ENCODE data around the gene ACTN3. TPM values are rescaled to one million over a fixed set of nuclear protein-coding genes. Genes with fewer than 3 reads are reported as not detected.

ACTN3 gene
- total RNA-seq, 1 donor from 2014 or later = 0.07 TPM

DNA sequence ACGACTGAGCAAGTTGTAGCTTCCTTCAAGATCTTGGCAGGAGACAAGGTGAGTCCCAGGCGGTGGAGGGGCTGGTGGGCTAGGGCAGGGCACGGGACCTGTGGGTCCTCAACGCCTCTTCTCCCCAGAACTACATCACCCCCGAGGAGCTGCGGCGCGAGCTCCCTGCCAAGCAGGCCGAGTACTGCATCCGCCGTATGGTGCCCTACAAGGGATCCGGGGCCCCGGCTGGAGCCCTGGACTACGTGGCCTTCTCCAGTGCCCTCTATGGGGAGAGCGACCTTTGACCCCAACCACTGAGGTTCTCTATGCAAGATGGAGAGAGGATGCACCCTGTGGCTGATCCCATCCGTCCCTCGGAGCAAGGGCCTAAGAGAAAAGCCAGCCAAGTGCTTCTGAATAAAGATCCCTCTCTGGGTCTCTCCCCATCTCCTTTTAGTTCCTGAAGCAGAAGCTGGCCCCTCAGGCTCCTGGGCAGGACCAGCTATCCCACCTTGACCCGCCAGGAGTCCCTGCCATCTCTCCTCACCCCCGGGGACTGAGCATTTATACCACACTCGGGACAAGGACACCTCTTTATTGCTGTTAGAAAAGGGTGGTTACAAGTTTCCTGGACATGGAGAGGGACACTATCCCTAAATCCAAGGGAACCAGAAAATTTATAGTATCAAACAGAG lies 16.3 kb downstream of the ACTN3 start:
- H3K27ac Mint-ChIP-seq = no peak overlapping the region
- no peaks in the 10 kb centered on the region for H3K36me3 Mint-ChIP-seq (ENCODE audit: low read depth)
- H3K4me3 Mint-ChIP-seq = no peak overlapping the region
- DNase-seq = no peak
- no peaks in the 10 kb centered on the region for H3K9me3 Mint-ChIP-seq
- peaks cover 6% of the 10 kb centered on the region for H3K4me1 Mint-ChIP-seq
- H3K27me3 Mint-ChIP-seq = peaks cover 21% of the 10 kb centered on the region
- intact Hi-C loops (cut with micrococcal nuclease) = no loop called here

DNA sequence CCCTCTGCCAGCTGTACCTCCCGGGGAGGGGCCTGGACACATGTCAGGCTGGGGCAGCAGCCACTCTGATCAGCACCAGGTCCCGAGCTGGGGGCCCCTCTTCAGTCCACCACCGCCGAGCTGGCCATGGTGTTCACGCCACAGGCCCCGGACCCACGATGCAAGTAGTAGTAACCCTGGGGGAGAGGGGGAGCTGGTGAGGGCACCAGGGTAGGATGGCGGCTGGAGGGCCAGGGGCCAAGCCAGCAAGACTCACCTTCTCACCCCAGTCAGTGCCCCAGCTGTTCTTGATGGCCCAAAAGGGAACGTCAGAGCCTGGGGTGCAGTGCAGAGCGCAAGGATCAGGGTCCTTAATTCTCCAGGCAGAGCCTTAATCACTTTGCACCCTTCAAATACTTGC lies 17.1 kb downstream of the ACTN3 start:
- Mint-ChIP-seq H3K36me3 (ENCODE audit: low read depth) (no peaks in the 10 kb centered on the region), H3K9me3 (no peaks in the 10 kb centered on the region), H3K27me3 (peaks cover 22% of the 10 kb centered on the region), H3K4me1 (peaks cover 5% of the 10 kb centered on the region), H3K27ac (no peak overlapping the region), H3K4me3 (no peak overlapping the region)
- no peak for DNase-seq
- intact Hi-C loops (cut with micrococcal nuclease) = no loop called here

DNA sequence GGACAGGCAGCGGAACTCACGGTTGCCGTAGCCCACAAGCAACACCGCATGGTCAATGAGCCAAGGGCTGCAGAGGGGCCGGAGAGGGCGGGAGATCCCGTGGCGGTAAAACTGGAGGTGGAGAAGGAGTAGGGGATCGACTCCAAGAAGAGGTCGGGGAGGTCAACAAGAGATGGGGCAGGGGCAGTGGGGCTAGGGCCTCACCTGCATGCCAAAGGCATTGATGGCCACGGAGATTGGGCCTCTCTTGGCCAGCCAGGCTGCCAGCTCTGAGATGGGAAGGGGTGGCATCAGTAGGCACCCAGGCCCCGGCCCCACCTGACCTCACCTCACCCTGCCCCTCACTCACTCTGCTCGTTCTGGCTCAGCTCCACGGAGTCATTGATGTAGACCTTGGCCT lies 17.8 kb downstream of the ACTN3 start:
- H3K36me3 Mint-ChIP-seq (ENCODE audit: low read depth) = no peaks in the 10 kb centered on the region
- peaks cover 5% of the 10 kb centered on the region for H3K4me1 Mint-ChIP-seq
- H3K27ac Mint-ChIP-seq = no peak overlapping the region
- no peak overlapping the region for H3K4me3 Mint-ChIP-seq
- DNase-seq = no peak
- H3K27me3 Mint-ChIP-seq = peaks cover 19% of the 10 kb centered on the region
- no peaks in the 10 kb centered on the region for H3K9me3 Mint-ChIP-seq
- intact Hi-C loops (cut with micrococcal nuclease) = no loop called here

DNA sequence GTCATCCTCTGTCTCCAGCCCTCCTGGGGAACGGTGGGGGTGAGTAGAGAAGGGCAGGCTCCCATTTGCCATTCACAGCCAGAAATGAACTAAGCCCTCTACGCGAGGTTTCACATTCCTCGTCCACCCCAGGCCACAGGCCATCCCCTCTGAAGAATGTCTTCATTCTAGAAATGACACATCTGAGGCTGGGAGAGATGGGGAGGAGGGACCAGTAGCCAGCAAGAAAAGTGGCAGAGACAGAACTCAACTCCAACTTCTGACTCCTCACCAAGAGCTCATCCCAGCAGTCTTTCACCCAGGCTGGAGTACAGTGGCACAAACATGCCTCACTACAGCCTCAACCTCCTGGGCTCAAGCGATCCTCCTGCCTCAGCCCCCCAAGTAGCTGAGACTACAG lies 18.3 kb downstream of the ACTN3 start:
- H3K9me3 Mint-ChIP-seq = no peaks in the 10 kb centered on the region
- no peak overlapping the region for H3K27ac Mint-ChIP-seq
- intact Hi-C loops (cut with micrococcal nuclease) = no loop called here
- no peaks in the 10 kb centered on the region for H3K36me3 Mint-ChIP-seq (ENCODE audit: low read depth)
- no peak overlapping the region for H3K4me3 Mint-ChIP-seq
- peaks cover 5% of the 10 kb centered on the region for H3K4me1 Mint-ChIP-seq
- H3K27me3 Mint-ChIP-seq = peaks cover 20% of the 10 kb centered on the region
- no peak for DNase-seq

DNA sequence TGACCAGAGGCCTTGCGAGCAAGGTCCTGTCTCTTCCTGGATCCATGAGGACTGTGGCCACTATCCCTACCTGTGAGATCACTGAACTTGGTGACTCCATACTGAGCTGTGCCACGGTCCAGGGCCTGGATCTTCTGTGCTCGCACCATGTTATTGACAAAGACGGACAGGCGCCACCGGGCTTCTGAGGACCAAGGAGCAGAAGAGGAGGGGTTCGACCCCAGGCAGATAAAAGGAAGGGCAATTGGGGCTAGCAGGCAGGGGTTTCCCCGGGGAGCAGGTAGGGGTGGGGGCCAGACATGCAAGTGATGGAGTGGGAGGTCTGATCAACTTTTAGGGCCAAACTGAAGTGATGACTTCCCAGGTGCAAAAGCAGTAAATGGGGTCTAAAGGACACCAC lies 19.5 kb downstream of the ACTN3 start:
- DNase-seq = no peak
- Mint-ChIP-seq H3K27ac (no peak overlapping the region), H3K36me3 (ENCODE audit: low read depth) (no peaks in the 10 kb centered on the region), H3K4me3 (peak overlapping the region; percentile 57), H3K4me1 (peaks cover 5% of the 10 kb centered on the region), H3K27me3 (peaks cover 30% of the 10 kb centered on the region), H3K9me3 (no peaks in the 10 kb centered on the region)
- intact Hi-C loops (cut with micrococcal nuclease) = no loop called here

DNA sequence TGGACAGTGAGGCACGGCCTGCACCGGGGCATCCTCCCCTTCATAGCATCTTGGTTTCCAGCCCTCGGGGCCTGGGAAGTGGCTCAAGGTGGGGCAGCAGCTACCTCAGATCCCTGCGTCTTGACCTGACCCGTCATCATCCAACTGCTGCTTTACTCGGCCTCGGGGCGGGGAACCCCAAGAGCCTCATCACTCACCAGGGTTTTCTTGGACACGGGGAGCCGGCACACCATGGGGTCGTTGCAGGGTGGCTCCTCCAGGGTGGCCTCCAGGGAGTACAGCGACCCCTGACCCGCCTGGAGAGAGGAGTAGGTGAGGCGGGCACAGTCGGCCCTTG lies 21.1 kb downstream of the ACTN3 start:
- H3K4me3 Mint-ChIP-seq = peak overlapping the region; percentile 75
- H3K4me1 Mint-ChIP-seq = peaks cover 5% of the 10 kb centered on the region
- intact Hi-C loops (cut with micrococcal nuclease) = no loop called here
- no peaks in the 10 kb centered on the region for H3K9me3 Mint-ChIP-seq
- no peak overlapping the region for H3K27ac Mint-ChIP-seq
- no peak for DNase-seq
- H3K27me3 Mint-ChIP-seq = peaks cover 30% of the 10 kb centered on the region
- no peaks in the 10 kb centered on the region for H3K36me3 Mint-ChIP-seq (ENCODE audit: low read depth)

DNA sequence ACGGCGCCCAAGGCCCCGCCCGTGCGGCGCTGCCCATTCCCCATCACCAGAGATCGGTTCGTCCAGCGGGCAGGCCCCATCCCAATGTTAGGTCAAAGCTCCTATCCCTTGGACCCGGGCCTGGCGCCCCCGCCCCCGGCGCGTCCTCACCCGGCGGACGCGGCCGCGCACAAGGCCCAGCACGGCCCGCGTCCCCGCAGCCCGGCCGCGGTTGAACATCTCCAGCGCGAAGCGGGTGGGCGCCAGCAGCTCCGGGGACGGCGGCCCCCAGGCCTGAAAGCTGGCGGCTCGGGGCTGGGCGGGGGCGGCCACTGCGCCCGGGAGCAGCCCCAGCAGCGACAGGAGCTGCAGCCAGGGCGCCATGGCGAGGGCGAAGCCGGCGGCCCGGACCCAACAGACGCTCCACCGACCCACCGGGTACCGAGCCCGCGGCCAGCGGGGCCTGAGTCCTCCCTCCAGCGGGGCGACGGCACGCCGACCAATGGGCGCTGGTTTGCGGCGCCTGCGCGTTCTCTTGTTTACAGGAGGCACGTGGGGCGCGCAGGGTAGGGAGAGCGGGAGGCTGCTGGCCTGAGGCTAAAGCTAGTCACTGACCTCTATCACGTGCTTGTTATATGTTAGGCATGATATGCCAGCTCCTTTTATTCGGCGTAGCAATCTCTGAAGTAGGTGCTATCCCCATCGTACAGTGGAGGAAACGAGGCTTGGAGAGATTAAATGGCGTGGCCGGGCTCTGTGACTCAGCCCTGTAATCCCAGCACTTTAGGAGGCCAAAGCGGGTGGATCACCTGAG lies 21.6 kb downstream of the ACTN3 start, which contains the start of gene CTSF:
Gene CTSF, minus strand, starts transcription at position 483 of the 793 bp plus-strand sequence. Its CDS starts 120 bp downstream, at position 363.
- Mint-ChIP-seq H3K4me1 (peaks cover 5% of the 10 kb centered on the region), H3K9me3 (no peaks in the 10 kb centered on the region), H3K27me3 (peaks cover 30% of the 10 kb centered on the region), H3K4me3 (peak within 1 kb of the TSS; percentile 78), H3K36me3 (ENCODE audit: low read depth) (no peaks in the 10 kb centered on the region), H3K27ac (no peak within 1 kb of the TSS)
- intact Hi-C loops (cut with micrococcal nuclease) = no loop called here
- peak; percentile 92 for DNase-seq

DNA sequence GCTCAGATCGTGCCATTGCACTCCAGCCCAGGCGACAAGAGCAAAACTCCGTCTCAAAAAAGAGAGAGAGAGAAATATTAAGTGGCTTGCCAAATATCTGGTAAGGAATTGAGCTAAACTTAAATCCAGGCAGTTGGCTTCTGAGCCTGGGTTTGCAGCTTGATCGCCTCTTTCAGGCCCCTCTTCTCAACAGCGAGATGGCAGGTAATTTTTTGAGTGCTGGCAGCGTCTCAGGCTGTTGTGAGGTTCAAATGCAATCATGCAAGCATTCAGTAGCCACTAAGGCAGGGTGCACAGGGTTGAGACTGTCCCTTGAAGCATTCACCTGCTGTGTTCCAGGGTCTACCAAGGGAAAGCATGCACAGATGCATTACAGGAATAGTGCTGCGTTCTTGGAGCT lies 22.4 kb downstream of the ACTN3 start:
- no peak for DNase-seq
- intact Hi-C loops (cut with micrococcal nuclease) = no loop called here
- H3K9me3 Mint-ChIP-seq = no peaks in the 10 kb centered on the region
- no peak overlapping the region for H3K27ac Mint-ChIP-seq
- no peaks in the 10 kb centered on the region for H3K36me3 Mint-ChIP-seq (ENCODE audit: low read depth)
- H3K4me3 Mint-ChIP-seq = no peak overlapping the region
- H3K27me3 Mint-ChIP-seq = peaks cover 32% of the 10 kb centered on the region
- peaks cover 5% of the 10 kb centered on the region for H3K4me1 Mint-ChIP-seq

DNA sequence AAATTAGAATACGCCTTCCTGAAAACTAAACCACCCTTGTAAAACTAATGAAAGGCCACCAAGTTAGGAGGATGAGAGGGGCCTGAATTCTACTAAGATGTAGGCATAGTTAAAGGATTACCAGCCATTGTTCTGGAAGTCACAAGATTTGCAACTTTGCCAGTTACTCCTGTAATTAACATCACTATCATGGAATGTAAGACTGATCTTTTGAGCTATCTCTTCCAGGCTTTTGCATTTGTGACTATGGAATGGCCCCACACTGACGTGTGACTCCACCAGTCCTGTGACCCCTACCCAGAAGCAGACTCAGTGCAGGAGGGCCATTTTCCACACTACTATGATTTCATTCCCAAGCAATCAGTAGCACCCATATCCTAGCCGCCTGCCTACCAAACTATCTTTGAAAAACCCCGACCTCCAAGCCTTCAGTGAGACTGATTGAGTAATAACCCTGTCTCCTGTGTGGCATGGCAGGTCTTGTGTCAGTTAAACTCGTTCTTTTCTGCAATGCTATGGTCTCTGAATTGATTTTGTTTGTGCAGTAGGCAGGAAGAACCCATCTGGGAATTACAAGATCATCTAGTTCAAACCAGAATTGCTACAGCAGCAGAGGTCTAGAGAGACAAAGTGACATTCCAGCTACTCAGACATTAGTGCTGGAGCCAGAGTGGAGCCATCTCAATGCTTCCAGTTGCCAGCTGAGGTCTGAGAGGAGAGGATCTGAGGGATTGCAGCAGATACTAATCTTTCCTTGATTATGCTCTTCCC lies 23.6 kb downstream of the ACTN3 start:
- intact Hi-C loops (cut with micrococcal nuclease) = loop anchor here (10.0 kb wide), 1 partner anchor 265 kb away; no protein-coding TSS in a partner anchor
- DNase-seq = no peak
- Mint-ChIP-seq H3K27ac (no peak overlapping the region), H3K36me3 (ENCODE audit: low read depth) (no peaks in the 10 kb centered on the region), H3K4me1 (peaks cover 5% of the 10 kb centered on the region), H3K27me3 (peaks cover 40% of the 10 kb centered on the region), H3K9me3 (no peaks in the 10 kb centered on the region), H3K4me3 (no peak overlapping the region)

DNA sequence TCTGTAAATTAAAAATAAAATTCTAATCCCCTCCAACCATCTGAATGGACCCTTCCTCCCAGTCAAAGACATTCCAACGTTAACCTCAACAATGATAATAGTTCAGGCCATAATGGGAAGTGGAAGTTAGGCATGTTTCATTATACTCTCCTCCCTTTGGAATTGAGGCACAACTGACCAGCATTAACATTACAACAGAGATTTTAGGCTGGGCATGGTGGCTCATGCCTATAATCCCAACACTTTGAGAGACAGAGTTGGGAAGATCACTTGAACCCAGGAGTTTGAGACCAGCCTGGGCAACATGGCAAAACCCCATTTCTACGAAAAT lies 24.1 kb downstream of the ACTN3 start:
- H3K4me3 Mint-ChIP-seq = no peak overlapping the region
- H3K36me3 Mint-ChIP-seq (ENCODE audit: low read depth) = no peaks in the 10 kb centered on the region
- H3K9me3 Mint-ChIP-seq = no peaks in the 10 kb centered on the region
- peaks cover 5% of the 10 kb centered on the region for H3K4me1 Mint-ChIP-seq
- peaks cover 41% of the 10 kb centered on the region for H3K27me3 Mint-ChIP-seq
- H3K27ac Mint-ChIP-seq = no peak overlapping the region
- intact Hi-C loops (cut with micrococcal nuclease) = loop anchor here (10.0 kb wide), 1 partner anchor 264 kb away; no protein-coding TSS in a partner anchor
- DNase-seq = no peak

DNA sequence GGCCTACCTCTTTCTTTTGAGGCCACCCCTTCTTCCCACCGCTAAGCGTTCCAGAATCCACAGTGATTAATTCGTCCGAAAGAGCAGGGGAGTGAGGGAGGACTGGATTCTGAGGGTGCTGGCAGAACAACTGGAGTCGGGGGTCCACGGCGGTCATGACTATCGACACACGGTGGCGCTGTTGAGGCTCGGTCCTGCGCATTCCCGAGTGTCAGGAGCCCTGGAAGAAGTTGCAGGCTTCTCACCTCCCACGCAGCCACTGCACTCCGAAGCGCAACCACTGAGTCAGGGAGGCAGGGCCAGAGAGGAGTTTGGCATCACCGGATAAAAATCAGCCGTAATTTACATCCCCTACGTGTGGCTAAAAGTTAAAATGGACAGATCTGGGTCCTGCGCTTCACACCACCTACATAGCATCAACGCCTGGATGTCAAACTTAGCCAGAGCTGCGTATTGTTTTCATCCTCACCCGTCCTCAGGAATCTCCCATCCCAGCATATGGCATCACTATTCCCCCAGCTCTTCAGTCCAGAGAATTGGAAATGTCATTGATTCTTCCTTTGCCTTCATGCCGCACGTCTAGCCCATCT lies 32.4 kb downstream of the ACTN3 start:
- Mint-ChIP-seq H3K4me1 (peaks cover 11% of the 10 kb centered on the region), H3K36me3 (ENCODE audit: low read depth) (no peaks in the 10 kb centered on the region), H3K9me3 (no peaks in the 10 kb centered on the region), H3K27ac (no peak overlapping the region), H3K4me3 (no peak overlapping the region), H3K27me3 (peaks cover 19% of the 10 kb centered on the region)
- DNase-seq = peak; percentile 92
- intact Hi-C loops (cut with micrococcal nuclease) = loop anchor here (1.0 to 10.0 kb wide), 3 partner anchors 38 to 256 kb away; partner anchors contain the start of gene RBM14

DNA sequence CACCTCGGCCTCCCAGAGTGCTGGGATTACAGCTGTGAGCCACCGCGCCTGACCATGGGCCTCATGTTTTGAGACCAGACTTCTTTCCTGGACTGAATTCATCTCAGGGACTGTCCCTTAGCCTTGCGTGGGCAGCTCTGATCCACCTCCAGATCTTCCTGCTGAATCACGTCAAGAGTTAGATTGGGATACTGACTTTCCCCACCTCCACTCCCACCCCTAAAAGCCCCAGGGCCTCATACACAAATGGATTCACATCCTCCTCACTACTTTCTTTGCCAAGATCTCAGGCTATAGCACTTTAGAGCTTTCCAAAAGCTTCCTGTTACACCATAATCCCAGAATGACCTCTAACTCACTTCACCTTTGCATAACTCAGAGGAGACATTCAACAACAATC lies 34.1 kb downstream of the ACTN3 start:
- no peak overlapping the region for H3K4me3 Mint-ChIP-seq
- H3K9me3 Mint-ChIP-seq = no peaks in the 10 kb centered on the region
- DNase-seq = no peak
- peaks cover 9% of the 10 kb centered on the region for H3K27me3 Mint-ChIP-seq
- intact Hi-C loops (cut with micrococcal nuclease) = no loop called here
- H3K4me1 Mint-ChIP-seq = peaks cover 11% of the 10 kb centered on the region
- H3K27ac Mint-ChIP-seq = no peak overlapping the region
- no peaks in the 10 kb centered on the region for H3K36me3 Mint-ChIP-seq (ENCODE audit: low read depth)

DNA sequence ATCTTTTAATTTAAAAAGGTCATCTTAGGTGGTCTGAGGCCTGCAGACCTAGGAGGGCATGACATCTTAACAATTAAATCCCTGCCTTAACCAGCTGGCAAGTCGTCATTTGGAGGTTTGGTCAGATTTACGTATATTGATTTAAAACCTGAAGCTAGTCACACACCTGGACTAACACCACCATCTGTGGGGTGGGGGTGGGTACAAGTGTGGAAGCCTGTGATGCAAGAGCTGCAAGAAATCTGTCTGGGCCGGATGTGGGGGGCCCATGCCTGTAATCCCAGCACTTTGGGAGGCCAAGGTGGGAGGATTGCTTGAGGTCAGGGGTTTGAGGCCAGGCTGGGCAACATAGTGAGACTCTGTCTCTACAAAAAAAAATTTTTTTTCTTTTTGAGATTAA lies 34.6 kb downstream of the ACTN3 start:
- intact Hi-C loops (cut with micrococcal nuclease) = no loop called here
- H3K4me3 Mint-ChIP-seq = no peak overlapping the region
- H3K27ac Mint-ChIP-seq = no peak overlapping the region
- DNase-seq = no peak
- peaks cover 11% of the 10 kb centered on the region for H3K4me1 Mint-ChIP-seq
- no peaks in the 10 kb centered on the region for H3K36me3 Mint-ChIP-seq (ENCODE audit: low read depth)
- H3K27me3 Mint-ChIP-seq = peaks cover 8% of the 10 kb centered on the region
- H3K9me3 Mint-ChIP-seq = no peaks in the 10 kb centered on the region

Data from activated CD4-positive, alpha-beta T cell treated with anti-CD3 and anti-CD28 coated beads, Interleukin-2, amount 10 ng/mL, durations not matched to agents 24 days and 14 days (primary cell).